Activated CD8-positive, alpha-beta memory T cell treated with anti-CD3 and anti-CD28 coated beads, Interleukin-2, amount 50 U/mL, for 1 hour (primary cell): ENCODE measurements around the gene CWH43.
"Not testable (repeated sequence)": the region's sequence is repeated elsewhere in the genome, so short reads cannot be mapped to it uniquely, and the experiment has no call there.

Source experiments
- DNase-seq: peaks from one replicate; pipeline ENCODE4 v3.0.0-alpha.2; 2020; ENCODE audit errors: extremely low read depth

Gene CWH43

DNA sequence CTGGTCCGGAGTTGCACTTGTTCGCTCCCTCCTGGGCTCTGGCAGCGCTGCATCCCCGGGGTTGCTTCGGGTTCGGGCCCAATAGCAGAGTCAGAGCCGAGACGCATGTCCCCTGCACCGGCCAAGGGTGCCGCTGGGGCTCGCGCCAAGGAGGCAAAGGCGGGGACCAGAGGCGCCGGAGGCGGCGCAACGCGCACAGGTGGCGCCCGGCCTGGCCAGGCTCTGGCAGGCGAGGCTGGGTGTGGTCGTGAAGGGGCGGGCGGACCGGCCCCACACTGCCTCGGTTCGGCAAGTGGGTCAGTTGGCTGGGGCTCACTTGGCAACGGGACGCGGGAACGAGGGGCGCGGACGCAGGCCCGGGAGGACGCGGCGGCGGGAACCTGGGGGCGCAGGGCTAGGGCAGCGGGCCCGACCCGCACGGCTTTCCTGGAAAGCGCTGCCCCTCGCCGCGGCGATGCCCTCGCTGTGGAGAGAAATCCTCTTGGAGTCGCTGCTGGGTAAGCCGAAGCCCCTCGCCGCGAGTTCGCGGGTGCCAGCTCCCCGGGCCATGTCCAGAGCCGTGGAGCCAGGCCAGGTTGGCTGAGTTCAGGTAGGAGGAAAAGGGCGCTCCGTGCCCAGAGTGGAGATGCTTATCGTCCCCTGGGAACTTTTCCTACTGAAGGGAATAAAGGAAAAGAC lies at the start of gene CWH43:
Gene CWH43 (plus strand): TSS at position 300 of the 678 bp plus-strand sequence. CDS start 155 bp downstream, at position 455.
- DNase-seq: no peak

GRCh38 chr4:48937033-48937432 lies 49.0 kb upstream of the CWH43 start:
- DNase-seq: no peak

DNA sequence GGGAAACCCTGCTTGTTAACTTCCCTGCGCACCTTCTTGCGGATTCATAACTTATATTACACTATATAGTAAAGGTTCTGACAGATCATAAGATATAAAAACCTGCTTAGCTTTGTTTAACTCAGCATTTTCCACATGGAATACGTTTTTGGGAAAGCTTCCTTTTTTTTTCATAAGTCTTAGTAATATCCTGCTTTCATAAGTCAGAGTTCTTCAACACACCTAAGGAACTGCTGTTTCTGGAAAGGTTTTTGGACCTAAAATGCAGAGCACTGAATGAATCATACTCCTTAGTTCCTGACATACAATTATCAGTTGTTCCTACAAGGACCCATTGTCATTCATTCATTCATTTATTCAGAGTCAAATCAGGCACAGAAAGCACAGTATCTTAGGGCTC lies 47.2 kb upstream of the CWH43 start:
- no peak for DNase-seq

GRCh38 chr4:48939785-48940184 lies 46.3 kb upstream of the CWH43 start:
- no peak for DNase-seq

- no peak for DNase-seq
Observed at GRCh38 chr4:48943387-48943786, 42.7 kb upstream of the CWH43 start.

DNA sequence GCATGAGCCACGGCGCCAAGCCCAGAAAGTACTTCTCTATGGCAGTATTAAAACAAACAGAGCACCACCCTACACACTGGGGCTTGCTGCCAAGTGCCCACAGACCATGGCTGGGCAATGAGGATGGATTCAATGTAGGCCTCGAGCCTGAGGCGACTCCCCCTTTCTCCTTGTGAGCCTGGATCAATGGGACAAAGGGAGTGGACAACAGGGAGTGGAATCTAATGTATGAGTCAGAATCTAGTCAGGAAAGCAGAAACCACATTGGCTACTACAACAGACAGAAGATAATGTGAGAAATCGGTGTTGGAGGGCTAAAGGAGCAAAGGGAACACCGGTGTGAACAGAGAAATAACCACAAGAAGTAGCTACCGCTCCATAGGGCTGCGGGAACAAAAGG lies 41.8 kb upstream of the CWH43 start:
- no peak for DNase-seq

- DNase-seq: no peak
Observed at GRCh38 chr4:48944756-48945241, 41.3 kb upstream of the CWH43 start.

DNA sequence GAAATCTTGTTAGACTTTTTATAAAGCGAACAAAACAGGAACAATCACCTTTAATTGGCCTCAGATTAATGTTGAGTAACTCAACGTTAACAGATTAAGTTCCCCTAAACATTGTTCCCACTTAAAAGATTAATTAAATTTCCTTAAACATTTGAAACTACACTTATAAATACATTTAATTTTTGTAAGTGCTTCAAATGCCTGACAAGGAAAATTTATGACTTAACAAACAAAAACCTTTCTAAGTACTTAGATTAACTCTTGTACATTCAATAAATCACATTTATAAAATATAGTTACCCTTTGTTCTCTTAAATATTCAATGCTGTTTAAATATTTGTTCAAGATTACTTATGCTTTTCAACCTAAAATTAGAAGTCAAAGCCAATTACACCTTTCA lies 40.1 kb upstream of the CWH43 start:
- DNase-seq: no peak

DNA sequence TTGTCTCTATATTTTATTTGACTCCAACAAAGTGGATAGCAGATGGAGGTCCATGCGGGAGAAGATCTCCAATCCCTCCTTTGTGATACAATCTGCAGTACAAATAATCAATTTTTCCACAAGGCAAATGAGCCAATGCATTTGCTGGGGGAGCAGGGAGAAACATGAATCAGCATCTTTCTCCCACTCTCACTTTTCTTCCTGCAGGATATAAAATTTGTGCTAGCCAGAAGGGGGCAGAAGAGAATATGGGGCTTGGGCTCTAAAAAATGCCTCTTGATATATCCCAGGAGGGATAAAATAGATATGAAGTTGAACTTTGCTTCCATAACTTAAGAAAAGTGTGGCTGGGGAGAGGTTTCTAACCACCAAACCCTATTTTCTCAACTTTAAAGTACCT lies 38.3 kb upstream of the CWH43 start:
- DNase-seq: no peak

- no peak for DNase-seq
Observed at GRCh38 chr4:48949086-48949485, 37.0 kb upstream of the CWH43 start.

DNA sequence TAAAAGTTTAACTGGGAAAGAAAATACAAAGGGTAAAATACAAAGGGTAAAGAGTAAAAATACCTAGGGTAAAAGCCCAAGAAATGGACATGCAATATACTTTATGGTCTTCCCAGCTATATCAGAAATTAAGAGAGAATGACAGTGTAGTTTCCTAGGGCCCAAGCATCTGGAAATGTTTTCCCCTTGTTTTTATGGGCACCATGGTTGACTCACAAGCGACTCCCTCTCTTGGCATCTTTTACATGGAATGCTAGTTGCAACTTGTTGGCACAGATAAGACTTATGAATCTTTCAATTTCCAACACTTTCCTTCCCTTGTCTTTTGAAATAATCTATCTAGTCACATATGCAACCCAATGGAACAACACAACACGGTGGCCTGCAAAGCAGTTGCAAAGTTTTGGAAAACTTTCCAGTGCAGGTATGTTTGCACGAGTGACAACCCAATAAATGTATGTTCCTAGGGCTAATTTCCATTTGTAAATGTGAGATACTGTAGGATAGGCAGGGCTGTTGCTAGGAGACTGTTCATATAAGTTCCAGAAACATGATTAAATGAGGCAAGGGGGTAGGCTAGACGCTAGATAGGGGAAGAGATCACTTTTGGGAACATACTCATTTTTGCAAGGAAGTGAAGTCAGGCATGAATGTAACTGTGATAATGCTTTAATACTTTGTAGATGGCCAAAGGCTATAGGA lies 36.4 kb upstream of the CWH43 start:
- no peak for DNase-seq

- DNase-seq: no peak
Observed at GRCh38 chr4:48954314-48954713, 31.8 kb upstream of the CWH43 start.

DNA sequence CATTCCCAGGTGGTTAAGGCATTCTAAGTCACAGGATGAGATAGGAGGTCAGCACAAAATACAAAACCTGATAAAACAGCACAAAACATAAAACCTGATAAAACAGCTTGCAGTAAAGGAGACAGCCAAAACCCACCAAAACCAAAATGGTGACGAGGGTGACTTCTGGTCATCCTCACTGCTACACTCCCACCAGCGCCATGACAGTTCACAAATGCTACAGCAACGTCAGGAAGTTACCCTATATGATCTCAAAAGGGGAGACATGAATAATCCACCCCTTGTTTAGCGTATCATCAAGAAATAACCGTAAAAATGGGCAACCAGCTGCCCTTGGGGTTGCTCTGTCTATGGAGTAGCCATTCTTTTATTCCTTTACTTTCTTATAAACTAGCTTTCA lies 28.7 kb upstream of the CWH43 start:
- not testable (repeated sequence) for DNase-seq

- DNase-seq: no peak
Observed at GRCh38 chr4:48958582-48958981, 27.5 kb upstream of the CWH43 start.

- no peak for DNase-seq
Observed at GRCh38 chr4:48960988-48961635, 25.0 kb upstream of the CWH43 start.

GRCh38 chr4:48962636-48963035 lies 23.4 kb upstream of the CWH43 start:
- no peak for DNase-seq

- peak; percentile 55 for DNase-seq
Observed at GRCh38 chr4:48963042-48963679, 22.9 kb upstream of the CWH43 start.

DNA sequence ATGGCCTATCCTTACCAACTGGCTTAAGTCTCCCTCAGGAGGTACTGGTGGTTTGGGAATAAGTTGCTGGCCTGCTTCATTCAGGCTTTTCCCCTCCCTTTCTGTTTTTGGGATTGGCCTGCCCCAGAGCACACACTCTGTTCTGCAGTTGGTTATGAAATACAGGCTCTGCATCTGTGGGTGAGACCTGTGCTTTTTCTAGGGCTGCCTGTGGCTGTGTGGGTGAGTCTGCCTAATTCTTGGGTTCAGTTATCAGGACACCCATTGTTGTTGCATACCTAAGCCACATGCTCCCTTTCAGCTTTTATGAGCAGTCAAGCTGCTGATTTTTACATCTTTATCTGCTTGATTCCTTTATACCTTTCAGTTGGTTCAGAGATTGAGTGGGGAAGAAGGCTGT lies 19.0 kb upstream of the CWH43 start:
- no peak for DNase-seq

DNA sequence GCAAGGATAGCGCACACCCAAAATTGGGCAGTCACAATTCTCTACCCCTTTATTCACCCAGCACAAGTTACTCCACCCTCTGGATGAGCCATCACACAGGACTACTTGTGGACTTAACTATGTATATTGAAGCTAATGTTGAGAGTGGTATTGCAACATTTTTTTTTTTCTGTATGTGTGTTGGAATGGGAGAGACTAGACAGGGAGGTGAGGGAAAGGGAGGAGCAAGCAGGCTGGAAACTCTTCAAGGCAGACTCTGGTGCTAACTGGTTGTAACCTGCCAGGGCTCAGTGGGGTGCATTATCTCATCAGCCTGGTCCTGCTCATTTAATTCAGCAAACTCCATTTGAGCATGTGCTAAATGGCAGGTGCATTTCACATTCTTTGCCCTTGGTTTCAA lies 18.4 kb upstream of the CWH43 start:
- DNase-seq: no peak

- DNase-seq: no peak
Observed at GRCh38 chr4:48968814-48969213, 17.3 kb upstream of the CWH43 start.

DNA sequence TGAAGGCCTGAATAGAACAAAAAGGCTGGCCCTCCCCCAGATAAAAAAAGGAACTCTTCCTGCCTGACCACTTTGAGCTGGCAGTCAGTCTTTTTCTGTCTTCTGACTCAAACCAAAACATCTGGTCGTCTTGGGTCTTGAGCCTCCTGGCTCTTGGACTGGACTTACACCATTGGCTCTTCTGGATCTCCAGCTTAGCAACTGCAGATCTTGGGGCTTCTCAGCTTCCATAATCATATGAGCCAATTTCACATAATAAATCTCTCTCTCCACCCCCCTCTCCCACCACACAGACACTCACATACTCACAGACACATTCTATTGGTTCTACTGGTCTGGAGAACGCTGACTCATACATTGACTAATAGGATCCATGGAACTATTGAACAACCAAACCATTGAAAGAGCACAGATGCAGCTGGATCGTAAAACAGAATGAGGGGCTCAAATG lies 15.6 kb upstream of the CWH43 start:
- no peak for DNase-seq

DNA sequence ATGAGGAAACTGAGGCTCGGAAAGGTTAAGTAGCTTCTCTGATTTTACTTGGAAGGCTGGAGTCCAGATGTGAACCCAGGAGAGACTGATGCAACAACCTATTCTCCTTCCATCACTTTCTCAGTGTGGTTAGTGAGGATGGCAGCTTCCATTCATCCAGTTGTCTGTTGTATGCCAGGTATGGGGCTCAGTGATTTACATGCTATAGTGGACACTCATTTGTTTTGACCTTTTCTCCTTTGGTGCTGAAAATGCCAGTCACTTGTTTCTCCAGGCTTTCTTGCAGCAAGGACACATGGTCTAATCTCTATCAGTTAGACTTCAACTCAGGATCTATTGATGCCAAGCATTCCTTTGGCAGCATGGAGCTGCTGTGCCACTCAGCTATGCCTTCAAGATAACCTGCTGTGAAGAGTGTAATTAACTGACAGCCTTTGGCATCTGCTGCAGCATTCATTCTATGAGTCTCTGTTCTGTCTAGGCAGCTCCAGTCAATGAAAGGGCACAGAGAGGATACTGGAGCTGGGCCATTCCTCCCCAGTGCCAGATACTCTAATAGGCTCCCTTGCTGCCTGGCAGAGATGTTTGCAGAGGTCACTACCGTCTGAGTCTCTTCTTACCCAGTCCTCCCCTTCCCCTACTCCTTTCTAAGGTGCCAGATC lies 11.0 kb upstream of the CWH43 start:
- no peak for DNase-seq
